ENCODE results near the gene CDKAL1.
"Not testable (repeated sequence)": the region's sequence is repeated elsewhere in the genome, so short reads cannot be mapped to it uniquely, and the experiment has no call there.

The CDKAL1 gene

GRCh38 chr6:20511852-20512251, 22.4 kb upstream of the CDKAL1 start:
- no peak for DNase-seq (ENCODE audit: low spot score)

GRCh38 chr6:20525208-20525607, 9.0 kb upstream of the CDKAL1 start:
- not testable (repeated sequence) for H2BK15ac ChIP-seq (ENCODE audit: low read length); H2AFZ ChIP-seq (ENCODE audit: low read length); H3K36me3 ChIP-seq (replicated peaks in 1 of 2; ENCODE audit: control insufficient read depth in 2 of 2, insufficient read depth in 2 of 2, low read length in 2 of 2); H3K9ac ChIP-seq (ENCODE audit: low read depth, low read length, poor library complexity); H3K27me3 ChIP-seq (ENCODE audit: control insufficient read depth in 3 of 3, insufficient read depth in 3 of 3, low read depth in 1 of 3, low read length in 3 of 3); H3K9me3 ChIP-seq (replicated peaks in 1 of 2; ENCODE audit: control insufficient read depth in 2 of 2, insufficient read depth in 1 of 2, low read depth in 1 of 2, low read length in 2 of 2); H3K23ac ChIP-seq (ENCODE audit: low read depth, low read length, poor library complexity); H3K4me3 ChIP-seq (ENCODE audit: low read length in 2 of 2); H3K4ac ChIP-seq (ENCODE audit: low read length); H3K4me2 ChIP-seq (ENCODE audit: insufficient read depth, low read length, poor library complexity, severe bottlenecking); H3K27ac ChIP-seq (replicated peaks; ENCODE audit: low read length); H2BK5ac ChIP-seq (ENCODE audit: low read length); H3K18ac ChIP-seq (ENCODE audit: low read length); H3K79me1 ChIP-seq (ENCODE audit: low read depth, low read length); H2BK120ac ChIP-seq (ENCODE audit: low read depth, low read length); H4K91ac ChIP-seq (ENCODE audit: low read depth, low read length, poor library complexity); H2AK5ac ChIP-seq (ENCODE audit: low read depth, low read length); H2BK12ac ChIP-seq (ENCODE audit: low read length); H3K14ac ChIP-seq (ENCODE audit: low read length); H4K8ac ChIP-seq (ENCODE audit: low read depth, low read length); DNase-seq (ENCODE audit: low spot score); H3K4me1 ChIP-seq (ENCODE audit: control insufficient read depth in 2 of 2, insufficient read depth in 1 of 2, low read depth in 1 of 2, low read length in 2 of 2)
- WGBS, 2 donors (ENCODE audit: extremely low coverage in 2 of 2, insufficient read length in 2 of 2, insufficient replicate concordance in 1 of 2), result no CpG with 5 or more reads among the region's 3 CpGs

More at GRCh38 chr6:20511852-20512251, 22.4 kb upstream of the CDKAL1 start:
- H2AFZ ChIP-seq (ENCODE audit: low read length), result no peak overlapping the region
- H3K4me2 ChIP-seq (ENCODE audit: insufficient read depth, low read length, poor library complexity, severe bottlenecking), result no peak overlapping the region
- no peaks in the 10 kb centered on the region for H3K36me3 ChIP-seq (replicated peaks in 1 of 2; ENCODE audit: control insufficient read depth in 2 of 2, insufficient read depth in 2 of 2, low read length in 2 of 2)
- no peak overlapping the region for H2BK15ac ChIP-seq (ENCODE audit: low read length)
- H4K91ac ChIP-seq (ENCODE audit: low read depth, low read length, poor library complexity), result no peak overlapping the region
- no peak overlapping the region for H3K4ac ChIP-seq (ENCODE audit: low read length)
- no peak overlapping the region for H2BK5ac ChIP-seq (ENCODE audit: low read length)
- H3K27me3 ChIP-seq (ENCODE audit: control insufficient read depth in 3 of 3, insufficient read depth in 3 of 3, low read depth in 1 of 3, low read length in 3 of 3), result no peaks in the 10 kb centered on the region
- no peak overlapping the region for H3K27ac ChIP-seq (replicated peaks; ENCODE audit: low read length)
- H3K79me1 ChIP-seq (ENCODE audit: low read depth, low read length), result no peaks in the 10 kb centered on the region
- WGBS, 2 donors (ENCODE audit: extremely low coverage in 2 of 2, insufficient read length in 2 of 2, insufficient replicate concordance in 1 of 2), result no CpG with 5 or more reads among the region's 2 CpGs
- no peak overlapping the region for H3K9ac ChIP-seq (ENCODE audit: low read depth, low read length, poor library complexity)
- no peak overlapping the region for H2BK120ac ChIP-seq (ENCODE audit: low read depth, low read length)
- H4K8ac ChIP-seq (ENCODE audit: low read depth, low read length), result no peak overlapping the region
- H3K4me3 ChIP-seq (ENCODE audit: low read length in 2 of 2), result no peak overlapping the region
- H3K23ac ChIP-seq (ENCODE audit: low read depth, low read length, poor library complexity), result no peak overlapping the region
- H2AK5ac ChIP-seq (ENCODE audit: low read depth, low read length), result no peak overlapping the region
- H2BK12ac ChIP-seq (ENCODE audit: low read length), result no peak overlapping the region
- peaks cover 0 to 2% of the 10 kb centered on the region in 2 donors for H3K4me1 ChIP-seq (ENCODE audit: control insufficient read depth in 2 of 2, insufficient read depth in 1 of 2, low read depth in 1 of 2, low read length in 2 of 2)
- H3K18ac ChIP-seq (ENCODE audit: low read length), result no peak overlapping the region
- H3K14ac ChIP-seq (ENCODE audit: low read length), result no peak overlapping the region
- H3K9me3 ChIP-seq (replicated peaks in 1 of 2; ENCODE audit: control insufficient read depth in 2 of 2, insufficient read depth in 1 of 2, low read depth in 1 of 2, low read length in 2 of 2), result no peaks in the 10 kb centered on the region

- H2AK5ac ChIP-seq (ENCODE audit: low read depth, low read length); H3K18ac ChIP-seq (ENCODE audit: low read length); H3K4me3 ChIP-seq (ENCODE audit: low read length in 2 of 2); H2BK15ac ChIP-seq (ENCODE audit: low read length); H3K9me3 ChIP-seq (replicated peaks in 1 of 2; ENCODE audit: control insufficient read depth in 2 of 2, insufficient read depth in 1 of 2, low read depth in 1 of 2, low read length in 2 of 2); H2BK120ac ChIP-seq (ENCODE audit: low read depth, low read length); H3K4ac ChIP-seq (ENCODE audit: low read length); H3K79me1 ChIP-seq (ENCODE audit: low read depth, low read length); H3K27ac ChIP-seq (replicated peaks; ENCODE audit: low read length); H3K27me3 ChIP-seq (ENCODE audit: control insufficient read depth in 3 of 3, insufficient read depth in 3 of 3, low read depth in 1 of 3, low read length in 3 of 3); H3K4me1 ChIP-seq (ENCODE audit: control insufficient read depth in 2 of 2, insufficient read depth in 1 of 2, low read depth in 1 of 2, low read length in 2 of 2); H2AFZ ChIP-seq (ENCODE audit: low read length); DNase-seq (ENCODE audit: low spot score); H4K8ac ChIP-seq (ENCODE audit: low read depth, low read length); H4K91ac ChIP-seq (ENCODE audit: low read depth, low read length, poor library complexity); H3K4me2 ChIP-seq (ENCODE audit: insufficient read depth, low read length, poor library complexity, severe bottlenecking); H3K36me3 ChIP-seq (replicated peaks in 1 of 2; ENCODE audit: control insufficient read depth in 2 of 2, insufficient read depth in 2 of 2, low read length in 2 of 2); H3K9ac ChIP-seq (ENCODE audit: low read depth, low read length, poor library complexity); H3K14ac ChIP-seq (ENCODE audit: low read length); H2BK12ac ChIP-seq (ENCODE audit: low read length); H2BK5ac ChIP-seq (ENCODE audit: low read length); H3K23ac ChIP-seq (ENCODE audit: low read depth, low read length, poor library complexity): not testable (repeated sequence)
- WGBS, 2 donors (ENCODE audit: extremely low coverage in 2 of 2, insufficient read length in 2 of 2, insufficient replicate concordance in 1 of 2), result no CpG with 5 or more reads among the region's 5 CpGs
Measured at GRCh38 chr6:20529086-20529448, 5.2 kb upstream of the CDKAL1 start.

GRCh38 chr6:20532881-20533280, 1.4 kb upstream of the CDKAL1 start:
- Histone ChIP-seq H3K4ac (ENCODE audit: low read length) (no peak overlapping the region), H2AK5ac (ENCODE audit: low read depth, low read length) (no peak overlapping the region), H3K23ac (ENCODE audit: low read depth, low read length, poor library complexity) (no peak overlapping the region), H3K4me2 (ENCODE audit: insufficient read depth, low read length, poor library complexity, severe bottlenecking) (no peak overlapping the region), H3K4me1 (ENCODE audit: control insufficient read depth in 2 of 2, insufficient read depth in 1 of 2, low read depth in 1 of 2, low read length in 2 of 2) (peaks cover 0 to 4% of the 10 kb centered on the region in 2 donors), H3K18ac (ENCODE audit: low read length) (no peak overlapping the region), H3K79me1 (ENCODE audit: low read depth, low read length) (peaks cover 2% of the 10 kb centered on the region), H3K9ac (ENCODE audit: low read depth, low read length, poor library complexity) (no peak overlapping the region), H3K27me3 (ENCODE audit: control insufficient read depth in 3 of 3, insufficient read depth in 3 of 3, low read depth in 1 of 3, low read length in 3 of 3) (no peaks in the 10 kb centered on the region), H3K9me3 (replicated peaks in 1 of 2; ENCODE audit: control insufficient read depth in 2 of 2, insufficient read depth in 1 of 2, low read depth in 1 of 2, low read length in 2 of 2) (no peaks in the 10 kb centered on the region), H4K8ac (ENCODE audit: low read depth, low read length) (no peak overlapping the region), H2BK5ac (ENCODE audit: low read length) (no peak overlapping the region), H4K91ac (ENCODE audit: low read depth, low read length, poor library complexity) (no peak overlapping the region), H2BK12ac (ENCODE audit: low read length) (no peak overlapping the region), H3K36me3 (replicated peaks in 1 of 2; ENCODE audit: control insufficient read depth in 2 of 2, insufficient read depth in 2 of 2, low read length in 2 of 2) (peaks cover 0 to 6% of the 10 kb centered on the region in 2 donors), H3K14ac (ENCODE audit: low read length) (no peak overlapping the region), H2BK120ac (ENCODE audit: low read depth, low read length) (no peak overlapping the region), H2AFZ (ENCODE audit: low read length) (peak overlapping the region; percentile 33), H3K4me3 (ENCODE audit: low read length in 2 of 2) (no peak overlapping the region), H2BK15ac (ENCODE audit: low read length) (no peak overlapping the region), H3K27ac (replicated peaks; ENCODE audit: low read length) (no peak overlapping the region)
- no CpG with 5 or more reads among the region's 1 CpG for WGBS, 2 donors (ENCODE audit: extremely low coverage in 2 of 2, insufficient read length in 2 of 2, insufficient replicate concordance in 1 of 2)
- DNase-seq (ENCODE audit: low spot score), result no peak

All from neuronal stem cell (in vitro differentiated cells).